ENCODE results near the gene MRPL40.

- TF ChIP-seq CTCF (IDR thresholded peaks at IDR 0.05) (no peak), POLR2A (IDR thresholded peaks at IDR 0.05) (no peak)
These were observed 38.6 kb upstream of the MRPL40 start for GRCh38 chr22:19393704-19394103.

Measured in prostate gland (tissue), 2 donors.